H1 (cell line): Measurements from ENCODE around the gene ABLIM1. TPM values are rescaled to one million over a fixed set of nuclear protein-coding genes. Genes with fewer than 3 reads are reported as not detected.
A peak's percentile ranks its signal among the peaks of the same experiment; 100 is the strongest.

Experiments
- CTCF ChIA-PET: fragments of 300-600 bp; sonication (Branson Sonifier 250); formaldehyde crosslinking; loops from one replicate; lab custom pipeline; 2021; ENCODE audit not compliant: partially characterized antibody; lab: Charles Lee
- POLR2A ChIA-PET: fragments of 300-600 bp; sonication (Branson Sonifier 250); formaldehyde crosslinking; loops from one replicate; lab custom pipeline; 2021; ENCODE audit warnings: inconsistent platforms; ENCODE audit not compliant: partially characterized antibody; lab: Charles Lee
- DNase-seq, 2 experiments: peaks; one replicate each; pipeline versions ENCODE4 v3.0.0 to v3.0.0-alpha.2; 2010 to 2022; ENCODE audit warnings: low spot score in 2 of 2, low read depth in 1 of 2, mixed read lengths in 1 of 2
- FAIRE-seq: peaks from 2 replicates; lab custom pipeline; 2011; peaks lifted over from hg19 to GRCh38; lab: Jason Lieb, UNC
- H2AFZ ChIP-seq: 2 replicates; pipeline ENCODE4 v1.8.1; 2012; ENCODE audit warnings: low read length, inconsistent platforms
- H2AK5ac ChIP-seq: 2 replicates; pipeline ENCODE4 v1.6.1; 2013; ENCODE audit warnings: low read depth, low read length
- H2BK120ac ChIP-seq: replicated peaks from 2 replicates; pipeline ENCODE3; 2013; ENCODE audit warnings: low read depth, low read length, inconsistent platforms
- H2BK12ac ChIP-seq: 2 replicates; pipeline ENCODE4 v1.6.1; 2013; ENCODE audit warnings: low read depth, low read length
- H2BK15ac ChIP-seq: 2 replicates; pipeline ENCODE4 v1.6.1; 2013; ENCODE audit warnings: low read length
- H2BK20ac ChIP-seq: 2 replicates; pipeline ENCODE4 v1.6.1; 2013; ENCODE audit warnings: low read length
- H2BK5ac ChIP-seq: 2 replicates; pipeline ENCODE4 v1.6.1; 2013; ENCODE audit warnings: low read depth, low read length
- H3K14ac ChIP-seq: 2 replicates; pipeline ENCODE4 v1.6.1; 2013; ENCODE audit warnings: inconsistent platforms; ENCODE audit not compliant: insufficient read length
- H3K18ac ChIP-seq: 2 replicates; pipeline ENCODE4 v1.6.1; 2013; ENCODE audit warnings: low read length; ENCODE audit errors: extremely low read depth
- H3K23ac ChIP-seq: 2 replicates; pipeline ENCODE4 v1.6.1; 2013; ENCODE audit warnings: inconsistent platforms; ENCODE audit not compliant: insufficient read length
- H3K23me2 ChIP-seq: 2 replicates; pipeline ENCODE4 v1.6.1; 2013; ENCODE audit warnings: low read depth, low read length
- H3K27ac ChIP-seq: 2 replicates; pipeline ENCODE4 v1.6.1; 2011; ENCODE audit warnings: low read depth, low read length, inconsistent platforms
- H3K27me3 ChIP-seq, 4 experiments: replicated peaks in 1 of 4; 1 replicate in 1 of 4; 2 replicates in 3 of 4; pipeline versions ENCODE4 v1.6.1 to v1.8.1; 2011 to 2013; ENCODE audit warnings: low read length in 3 of 4, mild to moderate bottlenecking in 3 of 4, inconsistent platforms in 2 of 4, mixed read lengths in 2 of 4, moderate library complexity in 1 of 4; ENCODE audit not compliant: control insufficient read depth in 3 of 4, insufficient read depth in 3 of 4; ENCODE audit errors: extremely low read depth in 1 of 4
- H3K36me3 ChIP-seq, 4 experiments: 2 replicates each; pipeline versions ENCODE4 v1.6.1 to v1.8.1; 2011 to 2013; ENCODE audit warnings: mild to moderate bottlenecking in 4 of 4, low read length in 3 of 4, moderate library complexity in 2 of 4, control low read depth in 1 of 4, inconsistent platforms in 1 of 4; ENCODE audit not compliant: insufficient read depth in 4 of 4, control insufficient read depth in 2 of 4
- H3K4ac ChIP-seq: replicated peaks from 2 replicates; pipeline ENCODE3; 2013; ENCODE audit warnings: low read length, low read depth, mixed read lengths, inconsistent platforms; ENCODE audit not compliant: insufficient read length
- H3K4me1 ChIP-seq, 4 experiments: replicated peaks in 1 of 4; 1 replicate in 1 of 4; 2 replicates in 3 of 4; pipeline versions ENCODE4 v1.6.1 to v1.8.1; 2011 to 2013; ENCODE audit warnings: low read length in 3 of 4, inconsistent platforms in 2 of 4, mixed read lengths in 1 of 4; ENCODE audit not compliant: insufficient read depth in 4 of 4, control insufficient read depth in 3 of 4
- H3K4me2 ChIP-seq, 2 experiments: 2 replicates each; pipeline versions ENCODE4 v1.6.1 to v1.8.1; 2011 to 2013; ENCODE audit warnings: low read depth in 2 of 2, low read length in 2 of 2, control low read depth in 1 of 2, inconsistent platforms in 1 of 2, mild to moderate bottlenecking in 1 of 2; ENCODE audit not compliant: insufficient read depth in 1 of 2
- H3K4me3 ChIP-seq, 4 experiments: fragments of 200-600, 300-600 bp in 1 of 4; sonication (generic), shearing (Covaris generic), sonication (Bioruptor Twin) in 1 of 4; 2 replicates each; pipeline versions ENCODE4 v1.5.1 to v1.8.1; 2011 to 2016; ENCODE audit warnings: low read length in 4 of 4, low read depth in 3 of 4, control low read depth in 2 of 4, inconsistent platforms in 2 of 4, mild to moderate bottlenecking in 2 of 4, mixed read lengths in 1 of 4, moderate library complexity in 1 of 4; ENCODE audit not compliant: insufficient read depth in 2 of 4; ENCODE audit errors: extremely low read depth in 1 of 4
- H3K56ac ChIP-seq: replicated peaks from 2 replicates; pipeline ENCODE3; 2013; ENCODE audit warnings: low read depth, mild to moderate bottlenecking, mixed read lengths, low read length, inconsistent platforms; ENCODE audit not compliant: insufficient read length
- H3K79me1 ChIP-seq: 2 replicates; pipeline ENCODE4 v1.6.1; 2013; ENCODE audit warnings: low read depth, low read length, control low read depth
- H3K79me2 ChIP-seq, 2 experiments: 2 replicates each; pipeline versions ENCODE4 v1.6.1 to v1.8.1; 2012 to 2013; ENCODE audit warnings: low read length in 2 of 2, mild to moderate bottlenecking in 2 of 2, inconsistent platforms in 1 of 2; ENCODE audit not compliant: insufficient read depth in 2 of 2, control insufficient read depth in 1 of 2
- H3K9ac ChIP-seq, 4 experiments: replicated peaks in 1 of 4; 1 replicate in 1 of 4; 2 replicates in 3 of 4; pipeline versions ENCODE4 v1.6.1 to v1.8.1; 2011 to 2013; ENCODE audit warnings: low read depth in 3 of 4, low read length in 3 of 4, control low read depth in 2 of 4, mild to moderate bottlenecking in 2 of 4, moderate library complexity in 2 of 4, inconsistent platforms in 1 of 4; ENCODE audit errors: extremely low read depth in 1 of 4
- H3K9me3 ChIP-seq, 2 experiments: 2 replicates each; pipeline versions ENCODE4 v1.6.1 to v1.8.1; 2012 to 2013; ENCODE audit warnings: mild to moderate bottlenecking in 2 of 2, moderate library complexity in 2 of 2, control low read depth in 1 of 2, inconsistent platforms in 1 of 2, low read depth in 1 of 2, low read length in 1 of 2, mixed read lengths in 1 of 2; ENCODE audit not compliant: insufficient read depth in 2 of 2
- H4K20me1 ChIP-seq, 2 experiments: replicated peaks in 1 of 2; 2 replicates each; pipeline versions ENCODE3 to v1.8.1; 2011 to 2013; ENCODE audit warnings: inconsistent platforms in 2 of 2, low read length in 2 of 2, mild to moderate bottlenecking in 1 of 2; ENCODE audit not compliant: insufficient read depth in 2 of 2, control insufficient read depth in 1 of 2
- H4K5ac ChIP-seq: 2 replicates; pipeline ENCODE4 v1.6.1; 2013; ENCODE audit warnings: low read length, low read depth, mixed read lengths, inconsistent platforms; ENCODE audit not compliant: insufficient read length
- H4K8ac ChIP-seq: 2 replicates; pipeline ENCODE4 v1.8.0; 2013; ENCODE audit warnings: mild to moderate bottlenecking, moderate library complexity, low read length, inconsistent platforms; ENCODE audit not compliant: insufficient read depth; ENCODE audit errors: extremely low read depth
- H4K91ac ChIP-seq: replicated peaks from 2 replicates; pipeline ENCODE3; 2013; ENCODE audit warnings: low read length, mixed read lengths, inconsistent platforms; ENCODE audit not compliant: insufficient read length
- GTF2F1 ChIP-seq: IDR thresholded peaks from 2 replicates; pipeline ENCODE4 v1.6.1; 2012; ENCODE audit warnings: low read depth, low read length, improper control_type of control experiment, borderline replicate concordance
- JUND ChIP-seq: IDR thresholded peaks from 2 replicates; pipeline ENCODE4 v1.6.1; 2011; ENCODE audit warnings: mild to moderate bottlenecking, improper control_type of control experiment, low read length
- KDM1A ChIP-seq: fragments of 200-600, 300-600 bp; sonication (generic); IDR thresholded peaks from 2 replicates; pipeline ENCODE4 v1.7.1; 2016; ENCODE audit warnings: mild to moderate bottlenecking, low read length, borderline replicate concordance
- NRF1 ChIP-seq: IDR thresholded peaks from 2 replicates; pipeline ENCODE4 v1.6.1; 2011; ENCODE audit warnings: mild to moderate bottlenecking, low read depth, low read length, improper control_type of control experiment
- SIN3A ChIP-seq, 2 experiments: IDR thresholded peaks in 1 of 2; conservative IDR thresholded peaks in 1 of 2; 2 replicates each; pipeline ENCODE4 v1.6.1; 2011 to 2012; ENCODE audit warnings: low read length in 2 of 2, improper control_type of control experiment in 1 of 2, low read depth in 1 of 2, mild to moderate bottlenecking in 1 of 2
- TAF7 ChIP-seq: optimal IDR thresholded peaks from 2 replicates; pipeline ENCODE3; 2011; ENCODE audit warnings: low read depth, mild to moderate bottlenecking, inconsistent platforms, low read length, moderate library complexity, borderline replicate concordance
- TEAD4 ChIP-seq: IDR thresholded peaks from 2 replicates; pipeline ENCODE4 v1.6.1; 2012; ENCODE audit warnings: low read depth, low read length, inconsistent platforms, mixed read lengths
- WGBS, 2 experiments: shearing (Covaris generic) in 1 of 2; methylation state at CpG; one replicate each; pipeline versions ENCODE4 v1.1.6 to v1.1.7; 2013 to 2015; ENCODE audit warnings: low lambda C conversion rate in 2 of 2, mixed read lengths in 2 of 2, inconsistent platforms in 1 of 2, low coverage in 1 of 2, missing lambda C conversion rate in 1 of 2; ENCODE audit not compliant: insufficient replicate concordance in 2 of 2, insufficient coverage in 1 of 2, insufficient read length in 1 of 2; ENCODE audit errors: extremely low coverage in 1 of 2, missing lambda C conversion rate in 1 of 2; 5-methylcytosine and 5-hydroxymethylcytosine counted together
- polyA plus RNA-seq, 7 experiments: library from polyadenylated mRNA; depleted of rRNA in 3 of 7; stranded (reverse) in 5 of 7; unstranded in 2 of 7; fragments of >200 nt in 5 of 7; fragments of 200-250 nt in 2 of 7; gene quantifications; 1 replicate in 5 of 7; 2 replicates in 1 of 7; 4 replicates in 1 of 7; pipeline versions ENCODE4 v1.2.1 to v1.2.3, GENCODE V29; 2011 to 2013; ENCODE audit warnings: missing spikeins in 2 of 7, mixed read lengths in 2 of 7
- total RNA-seq: library from RNA; stranded (reverse); fragmentation: NEBNext Ultra II Directional; extraction: Animal tissue kit (Norgen Biotek cat#: 25700); gene quantifications from 2 replicates; pipeline ENCODE4 v1.2.1, GENCODE V29; 2021

The ABLIM1 gene
- total and polyA plus RNA-seq, 2 of the 8 experiments (the other 6 are each of a cell fraction or from before 2014, with no cell fraction given): 51.2 to 51.7 TPM

GRCh38 chr10:114638821-114639625, 19.1 kb downstream of the ABLIM1 start:
- no peaks in the 10 kb centered on the region for H3K4me1 ChIP-seq
- ChIA-PET CTCF (no interaction called here), POLR2A (no interaction called here)
- H3K4me2 ChIP-seq: no peak overlapping the region
- no peaks in the 10 kb centered on the region for H3K27me3 ChIP-seq
- H3K27ac ChIP-seq: no peak overlapping the region
- FAIRE-seq (no peak), DNase-seq (no peak)
- peak overlapping the region in 1 of 4 experiments; percentile 26; a peak in 1 of 7 replicates for H3K9ac ChIP-seq
- H3K4ac ChIP-seq: no peak overlapping the region
- no peaks in the 10 kb centered on the region for H3K36me3 ChIP-seq
- no peak overlapping the region for H3K4me3 ChIP-seq
- no peaks in the 10 kb centered on the region for H3K9me3 ChIP-seq
- no peak overlapping the region for H3K23ac ChIP-seq
- H2BK5ac ChIP-seq: no peak overlapping the region
- H2BK12ac ChIP-seq: no peak overlapping the region
- H3K18ac ChIP-seq: no peak overlapping the region
- no peak overlapping the region for H2BK120ac ChIP-seq
- 90% methylated on average over 8 of the region's 8 CpGs; no CpG with 5 or more reads in 1 of the 2 experiments for WGBS, 2 experiments
- no peak overlapping the region for H4K5ac ChIP-seq
- H3K79me1 ChIP-seq: no peaks in the 10 kb centered on the region
- H3K23me2 ChIP-seq: no peaks in the 10 kb centered on the region
- no peak overlapping the region for H2BK20ac ChIP-seq
- no peak overlapping the region for H3K14ac ChIP-seq
- H2BK15ac ChIP-seq: no peak overlapping the region
- H4K8ac ChIP-seq: no peak overlapping the region
- H3K56ac ChIP-seq: no peak overlapping the region
- no peak overlapping the region for H4K91ac ChIP-seq
- no peaks in the 10 kb centered on the region for H4K20me1 ChIP-seq
- no peak overlapping the region for H2AK5ac ChIP-seq
- TF ChIP-seq TAF7: no peak
- no peak for TF ChIP-seq NRF1
- TF ChIP-seq JUND: no peak
- TF ChIP-seq SIN3A (conservative IDR thresholded peaks at IDR 0.05 in 1 of 2, IDR thresholded peaks at IDR 0.05 in 1 of 2; ENCODE audit: low read depth in 1 of 2, low read length in 2 of 2): no peak
- TF ChIP-seq KDM1A: no peak
- no peak for TF ChIP-seq TEAD4
- no peak for TF ChIP-seq GTF2F1
- no peak overlapping the region for H2AFZ ChIP-seq
- no peaks in the 10 kb centered on the region for H3K79me2 ChIP-seq
